ENCODE measurements around the gene CCDC88C.
A peak's percentile ranks its signal among the peaks of the same experiment; 100 is the strongest.

Gene CCDC88C

DNA sequence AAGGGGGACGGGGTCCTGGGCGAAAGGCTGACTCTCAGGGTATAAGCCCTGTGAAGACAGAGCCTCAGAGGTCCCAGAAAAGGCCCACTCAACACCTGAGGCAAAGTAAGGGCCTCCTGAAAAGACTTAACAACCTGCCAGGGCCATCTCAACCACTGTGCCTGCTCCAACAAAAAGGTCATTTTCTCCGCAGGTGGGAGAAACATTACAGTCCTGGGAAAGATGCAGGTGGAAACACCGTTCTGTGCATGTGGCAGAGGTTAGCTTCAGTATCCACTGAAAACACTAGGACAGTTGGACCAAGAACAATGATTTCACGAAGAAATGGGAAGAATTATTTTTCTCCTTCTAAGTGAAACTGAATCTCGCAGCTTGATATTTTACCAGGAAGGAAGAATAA, 50.9 kb downstream of the CCDC88C start:
- peaks cover 15 to 84% (median 70%) of the 10 kb centered on the region in 4 experiments for H3K4me1 ChIP-seq (ENCODE audit: control extremely low read depth in 1 of 4, control insufficient read depth in 4 of 4, insufficient read depth in 4 of 4, low read length in 3 of 4)
- WGBS (ENCODE audit: insufficient coverage): 76% methylated on average over 5 of the region's 6 CpGs
- POLR2A ChIA-PET: no interaction called here
- peak overlapping the region in 3 of 7 experiments; percentile 11 to 54 (median 13) for H3K4me3 ChIP-seq (ENCODE audit: control insufficient read depth in 1 of 7, extremely low read depth in 1 of 7, insufficient read depth in 4 of 7, low read depth in 2 of 7, low read length in 6 of 7)
- peak overlapping the region; percentile 79 to 89 for H3K27ac ChIP-seq (ENCODE audit: insufficient read depth in 1 of 2, low read depth in 1 of 2, low read length in 2 of 2, poor library complexity in 1 of 2, severe bottlenecking in 2 of 2)
- CTCF ChIA-PET: interaction anchor here (0.6 to 5.2 kb wide), 7 partner anchors 10 to 91 kb away, joined by 3 to 27 read pairs (median 3); no protein-coding TSS in a partner anchor
- DNase-seq: no peak
- H3K9me3 ChIP-seq (ENCODE audit: control extremely low read depth in 1 of 5, control insufficient read depth in 4 of 5, insufficient read depth in 2 of 5, low read depth in 1 of 5, low read length in 4 of 5): no peaks in the 10 kb centered on the region
- no peaks in the 10 kb centered on the region for H3K27me3 ChIP-seq (replicated peaks in 2 of 5; ENCODE audit: control insufficient read depth in 4 of 5, insufficient read depth in 5 of 5, low read length in 4 of 5)
- peaks cover 0 to 3% (median 0%) of the 10 kb centered on the region in 4 experiments for H3K36me3 ChIP-seq (ENCODE audit: control insufficient read depth in 4 of 4, insufficient read depth in 4 of 4, low read length in 3 of 4)

DNA sequence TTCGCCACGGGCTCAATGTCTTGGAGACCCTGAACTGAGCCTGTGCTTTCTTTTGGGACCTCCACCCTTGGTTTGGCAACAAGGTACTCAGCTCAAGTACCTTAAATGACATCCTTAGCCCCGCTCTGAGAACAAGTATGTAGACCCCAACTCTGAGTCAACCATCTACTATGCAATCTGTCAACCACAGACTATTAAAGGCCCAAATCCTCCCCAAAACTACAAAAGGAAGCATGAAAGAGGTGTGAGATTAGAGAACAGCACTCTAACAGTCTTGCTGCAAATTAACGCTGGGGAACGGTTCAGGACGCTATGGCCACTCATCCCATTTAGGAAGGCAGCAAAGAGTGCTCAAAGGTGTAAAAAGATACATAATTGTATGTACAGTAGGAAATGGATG, 52.1 kb downstream of the CCDC88C start:
- Histone ChIP-seq H3K36me3 (ENCODE audit: control insufficient read depth in 4 of 4, insufficient read depth in 4 of 4, low read length in 3 of 4) (peaks cover 0 to under 1% (median 0%) of the 10 kb centered on the region in 4 experiments), H3K27ac (ENCODE audit: insufficient read depth in 1 of 2, low read depth in 1 of 2, low read length in 2 of 2, poor library complexity in 1 of 2, severe bottlenecking in 2 of 2) (no peak overlapping the region), H3K27me3 (replicated peaks in 2 of 5; ENCODE audit: control insufficient read depth in 4 of 5, insufficient read depth in 5 of 5, low read length in 4 of 5) (no peaks in the 10 kb centered on the region), H3K4me1 (ENCODE audit: control extremely low read depth in 1 of 4, control insufficient read depth in 4 of 4, insufficient read depth in 4 of 4, low read length in 3 of 4) (peaks cover 15 to 79% (median 65%) of the 10 kb centered on the region in 4 experiments), H3K9me3 (ENCODE audit: control extremely low read depth in 1 of 5, control insufficient read depth in 4 of 5, insufficient read depth in 2 of 5, low read depth in 1 of 5, low read length in 4 of 5) (no peaks in the 10 kb centered on the region), H3K4me3 (ENCODE audit: control insufficient read depth in 1 of 7, extremely low read depth in 1 of 7, insufficient read depth in 4 of 7, low read depth in 2 of 7, low read length in 6 of 7) (no peak overlapping the region)
- POLR2A ChIA-PET: no interaction called here
- CTCF ChIA-PET: interaction anchor here (1.6 to 5.2 kb wide), 3 partner anchors 9 to 12 kb away, joined by 3 to 27 read pairs (median 4); no protein-coding TSS in a partner anchor
- 76% methylated on average over 5 of the region's 6 CpGs for WGBS (ENCODE audit: insufficient coverage)
- peak in 1 of 3 donors; percentile 33 for DNase-seq

GRCh38 chr14:91364524-91365270, 52.9 kb downstream of the CCDC88C start:
- peaks cover 0 to 1% (median 0%) of the 10 kb centered on the region in 4 experiments for H3K36me3 ChIP-seq (ENCODE audit: control insufficient read depth in 4 of 4, insufficient read depth in 4 of 4, low read length in 3 of 4)
- CTCF ChIA-PET: interaction anchor here (0.9 to 5.2 kb wide), 7 partner anchors 8 to 63 kb away, joined by 3 to 27 read pairs (median 3); no protein-coding TSS in a partner anchor
- H3K4me3 ChIP-seq (ENCODE audit: control insufficient read depth in 1 of 7, extremely low read depth in 1 of 7, insufficient read depth in 4 of 7, low read depth in 2 of 7, low read length in 6 of 7): peak overlapping the region in 2 of 7 experiments; percentile 29 to 35
- no peaks in the 10 kb centered on the region for H3K9me3 ChIP-seq (ENCODE audit: control extremely low read depth in 1 of 5, control insufficient read depth in 4 of 5, insufficient read depth in 2 of 5, low read depth in 1 of 5, low read length in 4 of 5)
- H3K4me1 ChIP-seq (ENCODE audit: control extremely low read depth in 1 of 4, control insufficient read depth in 4 of 4, insufficient read depth in 4 of 4, low read length in 3 of 4): peaks cover 15 to 73% (median 58%) of the 10 kb centered on the region in 4 experiments
- POLR2A ChIA-PET: no interaction called here
- WGBS (ENCODE audit: insufficient coverage): 82% methylated on average over 7 of the region's 13 CpGs
- no peak for DNase-seq
- no peaks in the 10 kb centered on the region for H3K27me3 ChIP-seq (replicated peaks in 2 of 5; ENCODE audit: control insufficient read depth in 4 of 5, insufficient read depth in 5 of 5, low read length in 4 of 5)
- H3K27ac ChIP-seq (ENCODE audit: insufficient read depth in 1 of 2, low read depth in 1 of 2, low read length in 2 of 2, poor library complexity in 1 of 2, severe bottlenecking in 2 of 2): peak overlapping the region; percentile 14 to 66

DNA sequence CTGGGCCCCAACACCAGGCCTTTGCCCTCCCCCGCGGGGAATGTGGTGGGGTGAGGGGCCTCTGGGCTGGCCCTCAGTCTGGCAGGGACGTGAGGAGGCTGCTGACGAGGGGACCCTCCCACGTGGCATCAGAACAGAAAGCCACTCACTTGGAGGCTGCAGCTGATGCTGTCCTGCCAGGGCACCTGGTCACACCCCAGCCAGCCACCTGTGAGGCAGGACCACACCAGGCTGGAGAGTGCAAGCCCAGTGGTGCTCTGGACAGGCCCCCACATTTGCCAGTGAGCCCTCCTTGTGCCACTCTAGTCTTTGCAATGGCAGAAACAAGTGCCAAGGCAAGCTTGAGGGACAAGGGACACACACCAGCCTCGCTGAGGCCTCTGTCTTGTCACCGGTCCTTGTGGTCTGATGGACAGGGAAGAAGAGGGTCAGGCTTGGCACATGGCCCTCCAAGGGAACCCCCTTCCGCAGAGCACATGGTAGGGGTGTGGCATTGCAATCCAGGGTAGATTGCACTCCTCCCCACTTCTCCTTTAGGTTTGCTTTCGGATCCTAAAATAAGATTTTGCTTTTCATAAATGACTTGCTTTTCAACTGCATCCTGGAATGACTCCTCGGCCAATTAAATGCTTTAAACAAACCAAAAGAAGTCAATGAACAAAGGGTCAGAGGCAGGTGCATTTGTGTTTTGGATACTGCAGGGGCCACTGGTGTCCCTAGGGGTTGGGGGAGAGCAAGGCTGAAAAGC, 53.7 kb downstream of the CCDC88C start:
- ChIA-PET CTCF (interaction anchor here (0.9 to 5.2 kb wide), 7 partner anchors 7 to 63 kb away, joined by 3 to 27 read pairs (median 3); no protein-coding TSS in a partner anchor), POLR2A (no interaction called here)
- Histone ChIP-seq H3K36me3 (ENCODE audit: control insufficient read depth in 4 of 4, insufficient read depth in 4 of 4, low read length in 3 of 4) (peaks cover 0 to 7% (median 3%) of the 10 kb centered on the region in 4 experiments), H3K9me3 (ENCODE audit: control extremely low read depth in 1 of 5, control insufficient read depth in 4 of 5, insufficient read depth in 2 of 5, low read depth in 1 of 5, low read length in 4 of 5) (no peaks in the 10 kb centered on the region), H3K27me3 (replicated peaks in 2 of 5; ENCODE audit: control insufficient read depth in 4 of 5, insufficient read depth in 5 of 5, low read length in 4 of 5) (no peaks in the 10 kb centered on the region), H3K4me3 (ENCODE audit: control insufficient read depth in 1 of 7, extremely low read depth in 1 of 7, insufficient read depth in 4 of 7, low read depth in 2 of 7, low read length in 6 of 7) (peak overlapping the region in 1 of 7 experiments; percentile 27), H3K4me1 (ENCODE audit: control extremely low read depth in 1 of 4, control insufficient read depth in 4 of 4, insufficient read depth in 4 of 4, low read length in 3 of 4) (peaks cover 15 to 68% (median 54%) of the 10 kb centered on the region in 4 experiments), H3K27ac (ENCODE audit: insufficient read depth in 1 of 2, low read depth in 1 of 2, low read length in 2 of 2, poor library complexity in 1 of 2, severe bottlenecking in 2 of 2) (peak overlapping the region; percentile 37 to 66)
- DNase-seq: peak in 2 of 3 donors; percentile 61 to 65
- 46% methylated on average over 9 of the region's 10 CpGs for WGBS (ENCODE audit: insufficient coverage)

DNA sequence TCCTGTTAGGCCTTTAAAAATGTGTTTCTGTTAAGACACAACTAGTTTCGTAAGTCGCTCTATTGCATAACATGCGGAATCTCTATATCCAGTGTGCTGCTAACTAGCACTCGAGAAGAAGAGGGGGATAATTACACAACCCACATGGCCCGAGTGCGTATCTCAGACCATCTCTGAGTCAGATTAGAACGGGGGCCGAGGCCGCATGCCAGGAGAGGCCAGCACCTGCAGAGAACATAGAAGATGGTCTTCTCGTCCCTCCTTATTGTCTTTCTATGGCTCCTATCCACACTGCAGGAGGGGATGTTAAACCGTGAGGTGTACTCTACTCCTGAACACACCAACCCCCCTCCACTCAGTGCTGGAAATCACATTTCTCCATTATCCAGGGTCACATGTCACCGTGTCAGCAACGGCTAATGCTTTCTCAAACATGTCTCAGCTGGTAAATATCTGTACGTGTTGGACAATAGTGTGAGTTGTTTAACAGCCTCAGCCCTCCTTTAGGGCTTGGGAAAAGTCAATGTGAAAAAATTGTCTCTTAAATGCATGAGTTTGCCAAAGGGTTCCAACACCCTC, 56.3 kb downstream of the CCDC88C start:
- no peaks in the 10 kb centered on the region for H3K27me3 ChIP-seq (replicated peaks in 2 of 5; ENCODE audit: control insufficient read depth in 4 of 5, insufficient read depth in 5 of 5, low read length in 4 of 5)
- H3K4me3 ChIP-seq (ENCODE audit: control insufficient read depth in 1 of 7, extremely low read depth in 1 of 7, insufficient read depth in 4 of 7, low read depth in 2 of 7, low read length in 6 of 7): no peak overlapping the region
- peaks cover 16 to 55% (median 41%) of the 10 kb centered on the region in 4 experiments for H3K4me1 ChIP-seq (ENCODE audit: control extremely low read depth in 1 of 4, control insufficient read depth in 4 of 4, insufficient read depth in 4 of 4, low read length in 3 of 4)
- 92% methylated on average over 12 of the region's 14 CpGs for WGBS (ENCODE audit: insufficient coverage)
- H3K36me3 ChIP-seq (ENCODE audit: control insufficient read depth in 4 of 4, insufficient read depth in 4 of 4, low read length in 3 of 4): peaks cover 5 to 20% (median 15%) of the 10 kb centered on the region in 4 experiments
- H3K9me3 ChIP-seq (ENCODE audit: control extremely low read depth in 1 of 5, control insufficient read depth in 4 of 5, insufficient read depth in 2 of 5, low read depth in 1 of 5, low read length in 4 of 5): no peaks in the 10 kb centered on the region
- CTCF ChIA-PET: interaction anchor here (0.6 to 1.4 kb wide), 5 partner anchors 10 to 50 kb away, joined by 3 to 7 read pairs (median 4); no protein-coding TSS in a partner anchor
- DNase-seq: peak in 1 of 3 donors; percentile 36
- no peak overlapping the region for H3K27ac ChIP-seq (ENCODE audit: insufficient read depth in 1 of 2, low read depth in 1 of 2, low read length in 2 of 2, poor library complexity in 1 of 2, severe bottlenecking in 2 of 2)
- POLR2A ChIA-PET: interaction anchor here (0.9 kb wide), 1 partner anchor 11 kb away, joined by 3 read pairs; no protein-coding TSS in a partner anchor

DNA sequence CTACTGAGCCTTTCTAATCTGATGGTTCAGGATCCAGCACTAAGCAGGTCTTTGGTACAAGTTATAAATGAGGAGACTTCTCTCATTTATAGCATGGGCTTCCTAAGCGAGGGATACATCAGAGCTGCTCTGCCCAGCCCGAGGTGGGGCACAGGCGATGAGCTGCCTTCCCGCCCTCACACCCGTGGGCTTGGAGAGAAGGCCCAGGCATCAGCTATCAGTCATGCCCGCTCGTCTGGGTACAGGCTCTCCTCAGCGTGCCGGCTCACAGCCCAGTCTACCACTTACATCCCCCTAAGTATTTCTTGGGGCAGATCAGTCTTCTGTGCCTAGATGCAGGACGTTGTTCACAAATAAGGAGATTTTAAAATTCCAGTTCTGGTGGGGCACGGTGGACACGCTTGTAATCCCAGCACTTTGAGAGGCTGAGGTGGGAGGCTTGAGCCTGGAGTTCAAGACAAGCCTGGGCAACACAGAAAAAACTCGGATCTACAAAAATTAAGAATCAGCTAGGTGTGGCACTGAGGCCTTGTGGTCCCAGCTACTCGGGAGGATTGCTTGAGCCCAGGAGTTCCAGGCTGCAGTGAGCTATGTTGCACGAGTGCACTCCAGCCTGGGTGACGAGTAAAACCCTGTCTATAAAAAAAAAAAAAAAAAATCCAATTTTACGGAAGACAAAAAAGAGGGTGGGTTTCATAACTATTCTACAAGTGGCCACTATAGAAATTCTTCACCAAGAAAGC, 57.0 kb downstream of the CCDC88C start:
- no peak overlapping the region for H3K27ac ChIP-seq (ENCODE audit: insufficient read depth in 1 of 2, low read depth in 1 of 2, low read length in 2 of 2, poor library complexity in 1 of 2, severe bottlenecking in 2 of 2)
- H3K27me3 ChIP-seq (replicated peaks in 2 of 5; ENCODE audit: control insufficient read depth in 4 of 5, insufficient read depth in 5 of 5, low read length in 4 of 5): no peaks in the 10 kb centered on the region
- WGBS (ENCODE audit: insufficient coverage): 93% methylated on average over 16 of the region's 17 CpGs
- H3K36me3 ChIP-seq (ENCODE audit: control insufficient read depth in 4 of 4, insufficient read depth in 4 of 4, low read length in 3 of 4): peaks cover 5 to 23% (median 15%) of the 10 kb centered on the region in 4 experiments
- ChIA-PET CTCF (interaction anchor here (0.6 to 1.5 kb wide), 7 partner anchors 11 to 51 kb away, joined by 3 to 7 read pairs (median 4); no protein-coding TSS in a partner anchor), POLR2A (interaction anchor here (0.9 kb wide), 1 partner anchor 10 kb away, joined by 3 read pairs; no protein-coding TSS in a partner anchor)
- no peak for DNase-seq
- H3K9me3 ChIP-seq (ENCODE audit: control extremely low read depth in 1 of 5, control insufficient read depth in 4 of 5, insufficient read depth in 2 of 5, low read depth in 1 of 5, low read length in 4 of 5): no peaks in the 10 kb centered on the region
- H3K4me1 ChIP-seq (ENCODE audit: control extremely low read depth in 1 of 4, control insufficient read depth in 4 of 4, insufficient read depth in 4 of 4, low read length in 3 of 4): peaks cover 14 to 60% (median 43%) of the 10 kb centered on the region in 4 experiments
- H3K4me3 ChIP-seq (ENCODE audit: control insufficient read depth in 1 of 7, extremely low read depth in 1 of 7, insufficient read depth in 4 of 7, low read depth in 2 of 7, low read length in 6 of 7): no peak overlapping the region

All from common myeloid progenitor, CD34-positive (primary cell).